ENCODE results near the gene UGT1A5.
"Not testable (repeated sequence)": the region's sequence is repeated elsewhere in the genome, so short reads cannot be mapped to it uniquely, and the experiment has no call there.

The UGT1A5 gene

DNA sequence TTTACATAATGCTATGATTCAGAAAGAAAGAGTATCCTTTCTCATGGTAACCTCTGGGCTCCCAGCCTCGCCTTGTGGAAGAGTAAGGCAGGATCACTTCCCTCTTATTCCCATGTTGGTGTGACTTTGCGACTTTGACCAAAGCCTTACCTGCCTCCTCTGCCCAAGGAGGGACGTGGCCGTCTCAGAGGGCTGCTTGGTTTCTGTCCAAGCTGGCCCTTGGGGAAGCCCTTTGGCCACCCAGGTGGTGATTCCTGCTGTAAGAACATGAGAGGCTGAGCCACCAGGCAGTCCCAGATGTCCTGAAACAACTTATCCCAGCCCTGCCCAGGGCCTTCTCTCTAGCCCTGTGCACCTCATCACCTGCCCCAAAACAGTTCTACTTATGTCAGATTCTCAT lies 14.0 kb upstream of the UGT1A5 start:
- DNase-seq = no peak

GRCh38 chr2:233699424-233700027 lies 13.2 kb upstream of the UGT1A5 start:
- no peak for DNase-seq

DNA sequence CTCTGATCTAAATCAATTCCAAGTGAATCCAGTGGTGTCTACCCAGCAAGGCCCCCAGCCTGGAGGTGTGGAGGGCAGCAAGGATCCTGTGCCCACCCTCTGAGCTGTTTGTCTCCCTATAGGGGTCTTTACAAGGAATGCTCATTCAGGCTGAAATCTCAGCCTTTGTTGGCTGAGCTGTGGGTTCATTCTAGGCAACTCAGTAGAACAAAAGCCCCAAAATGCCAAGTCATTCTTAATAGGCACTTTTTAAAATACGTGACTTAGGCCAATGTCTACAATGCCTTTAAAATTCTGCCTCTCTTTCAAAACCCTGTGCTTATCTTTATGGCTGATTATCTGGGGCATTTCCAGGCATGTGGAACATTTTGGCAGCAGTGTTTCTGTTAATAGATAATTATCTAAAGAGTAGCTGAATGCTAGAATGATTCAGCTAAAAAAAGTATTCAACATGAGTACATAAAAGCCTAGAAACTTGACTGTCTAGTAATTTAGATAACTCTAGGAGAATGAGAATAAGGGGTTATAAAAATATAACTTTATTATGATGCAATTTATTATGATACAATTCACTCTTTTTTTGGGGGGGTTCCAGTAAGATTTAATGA lies 12.6 kb upstream of the UGT1A5 start:
- no peak for DNase-seq

DNA sequence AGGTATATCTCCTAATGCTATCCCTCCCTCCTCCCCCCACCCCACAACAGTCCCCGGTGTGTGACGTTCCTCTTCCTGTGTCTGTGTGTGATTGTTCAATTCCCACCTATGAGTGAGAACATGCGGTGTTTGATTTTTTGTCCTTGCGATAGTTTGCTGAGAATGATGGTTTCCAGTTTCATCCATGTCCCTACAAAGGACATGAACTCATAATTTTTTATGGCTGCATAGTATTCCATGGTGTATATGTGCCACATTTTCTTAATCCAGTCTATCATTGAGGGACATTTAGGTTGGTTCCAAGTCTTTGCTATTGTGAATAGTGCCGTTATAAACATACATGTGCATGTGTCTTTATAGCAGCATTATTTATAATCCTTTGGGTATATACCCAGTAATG lies 11.9 kb upstream of the UGT1A5 start:
- not testable (repeated sequence) for DNase-seq

DNA sequence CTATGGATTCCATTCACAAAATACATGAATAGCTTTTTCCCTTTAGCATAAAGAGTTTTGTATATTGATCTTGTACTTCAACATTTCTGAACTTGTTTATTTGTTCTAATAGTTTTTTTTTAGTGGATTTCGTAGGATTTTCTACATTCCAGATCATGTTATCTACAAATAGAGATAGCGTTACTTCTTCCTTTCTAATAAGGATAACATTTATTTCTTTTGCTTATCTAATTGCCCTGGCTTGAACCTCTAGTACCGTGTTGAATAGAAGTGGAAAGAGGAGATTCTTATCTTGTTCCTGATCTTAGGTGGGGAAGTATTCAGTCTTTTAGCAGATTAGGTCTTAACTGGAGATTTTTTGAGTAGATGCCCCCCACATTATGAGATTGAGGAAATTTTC lies 10.5 kb upstream of the UGT1A5 start:
- DNase-seq = no peak

DNA sequence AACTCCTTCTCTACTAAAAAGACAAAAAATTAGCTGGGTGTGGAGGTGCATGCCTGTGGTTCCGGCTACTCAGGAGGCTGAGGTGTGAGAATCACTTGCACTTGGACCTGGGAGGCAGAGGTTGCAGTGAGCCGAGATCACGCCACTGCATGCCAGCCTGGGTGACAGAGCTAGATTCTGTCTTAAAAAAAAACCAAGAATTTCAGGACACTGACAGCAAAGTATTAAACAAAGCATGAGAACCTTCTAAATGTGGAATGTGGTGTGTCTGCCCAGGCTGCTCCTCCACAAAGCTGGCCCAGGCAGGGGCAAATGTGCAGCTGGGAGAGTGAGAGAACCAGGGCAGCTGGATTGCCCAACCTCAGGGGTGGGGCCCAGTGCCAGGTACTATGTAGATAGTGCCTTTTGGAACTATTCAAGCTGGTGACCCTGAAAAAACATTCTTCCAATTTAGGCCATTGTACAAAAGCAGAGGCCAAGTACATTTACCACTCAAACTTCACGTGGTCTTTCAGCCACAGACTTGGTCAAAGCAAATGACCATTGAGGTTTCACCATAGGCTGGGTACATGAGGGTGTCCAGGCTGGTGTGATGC lies 6.7 kb upstream of the UGT1A5 start:
- DNase-seq = no peak

DNA sequence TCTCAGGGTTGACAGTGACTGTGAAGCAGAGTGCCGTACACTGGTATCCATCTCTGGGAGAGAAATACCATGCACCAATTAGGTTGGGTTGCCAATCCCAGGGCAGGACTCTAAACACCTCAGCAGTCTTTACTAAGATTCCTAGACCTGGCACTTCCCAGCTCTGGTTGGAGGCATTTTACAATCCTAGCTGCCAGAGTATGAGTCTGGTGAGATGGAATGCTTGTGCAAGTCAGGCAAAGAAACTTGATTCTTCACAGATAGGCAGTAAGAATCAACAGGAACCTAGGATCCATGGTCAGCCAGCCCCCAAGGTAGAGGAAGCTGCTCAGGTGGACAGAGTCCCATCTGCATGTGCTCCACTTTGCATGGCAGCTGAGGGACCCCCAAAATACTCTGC lies 6.0 kb upstream of the UGT1A5 start:
- no peak for DNase-seq

DNA sequence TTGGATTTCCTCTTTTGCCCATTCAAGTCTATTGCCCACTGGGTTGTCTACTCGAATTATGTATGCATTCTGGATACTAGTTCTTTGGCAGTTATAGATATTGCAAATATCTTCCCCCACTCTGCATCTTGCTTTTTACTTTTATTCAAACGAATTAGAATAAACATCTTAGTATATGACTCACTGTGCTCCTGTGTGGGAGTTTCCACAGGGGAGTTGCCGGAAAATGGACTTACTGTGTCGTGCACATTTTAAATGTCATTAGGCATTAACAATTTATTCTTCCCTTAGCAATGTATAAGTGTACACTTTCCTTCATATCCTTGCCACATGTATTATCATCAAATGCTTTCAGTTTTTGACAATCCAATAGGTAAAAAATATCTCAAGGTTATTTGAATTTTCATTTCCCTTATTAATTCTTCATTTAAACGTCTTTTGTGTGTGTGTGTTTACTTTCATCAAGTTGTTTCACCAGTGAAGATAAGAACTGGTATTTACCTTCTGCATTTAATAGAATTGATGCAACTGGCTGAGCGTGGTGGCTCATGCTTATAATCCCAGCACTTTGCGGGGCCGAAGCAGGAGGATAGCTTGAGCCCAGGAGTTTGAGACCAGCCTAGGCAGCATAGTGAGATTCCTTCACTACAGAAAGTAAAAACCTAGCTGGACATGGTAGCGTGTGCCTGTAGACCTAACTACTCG lies 4.6 kb upstream of the UGT1A5 start:
- no peak for DNase-seq

DNA sequence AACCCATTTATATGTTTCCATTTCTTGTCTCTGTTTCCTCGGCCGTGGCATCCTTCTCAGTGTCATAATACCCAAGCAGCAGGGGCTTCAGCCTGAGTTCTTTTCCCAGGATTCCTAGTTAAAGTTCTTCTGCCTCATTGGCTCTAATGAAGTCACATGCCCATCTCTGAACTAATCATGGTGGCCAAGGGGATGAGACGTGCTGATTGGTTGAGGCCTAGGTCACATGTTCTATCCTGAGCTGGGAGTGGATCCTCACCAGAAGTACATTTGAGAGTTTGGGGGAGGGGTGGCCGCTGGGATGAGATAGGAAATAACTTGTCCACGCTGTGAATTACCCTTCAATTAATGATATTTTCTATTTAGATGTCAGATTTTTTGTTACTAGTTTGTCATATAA lies 3.8 kb upstream of the UGT1A5 start:
- no peak for DNase-seq

DNA sequence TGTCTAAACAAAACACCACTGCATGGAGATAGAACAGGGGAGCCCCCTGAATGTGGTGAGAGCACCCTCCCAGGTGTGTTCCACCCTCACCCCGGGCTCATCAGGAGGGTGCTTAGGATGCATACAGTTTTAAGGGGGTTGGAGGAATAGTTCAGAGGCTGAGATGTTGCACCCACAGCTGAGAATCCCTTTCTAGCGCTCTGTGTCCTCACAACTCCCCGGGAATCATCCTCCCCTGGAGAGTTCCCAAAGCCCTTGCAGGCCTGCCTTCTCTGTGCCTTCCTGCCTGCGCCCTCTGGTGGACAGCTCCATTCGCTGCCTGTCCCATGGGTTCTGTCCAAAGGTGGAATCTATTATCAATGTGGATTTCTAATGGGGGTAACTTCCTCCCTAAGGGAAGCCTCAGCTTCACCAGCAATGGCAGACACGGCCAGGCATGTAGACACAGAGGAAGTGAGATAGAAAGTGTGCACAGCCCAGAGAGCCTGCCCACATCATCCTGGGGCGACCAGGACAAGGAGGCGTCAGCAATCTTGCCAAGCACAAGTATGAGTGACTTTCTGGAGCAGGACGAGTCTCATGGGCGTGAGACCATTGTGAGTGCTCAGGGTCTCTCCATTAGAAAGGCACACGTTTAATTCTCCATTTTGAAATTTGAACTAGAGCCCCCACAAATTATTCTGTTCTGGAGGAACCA lies 1.2 kb upstream of the UGT1A5 start:
- DNase-seq = peak in 5 of 6 experiments; percentile 25 to 42 (median 32)

- no peak for DNase-seq
Measured at GRCh38 chr2:233713262-233713615, 532 bp downstream of the UGT1A5 start.

GRCh38 chr2:233714121-233714520 lies 1.4 kb downstream of the UGT1A5 start:
- DNase-seq = no peak

- DNase-seq = no peak
Measured at GRCh38 chr2:233718552-233718951, 5.8 kb downstream of the UGT1A5 start, which contains the start of gene UGT1A4. UGT1A4 (plus strand) TSS chr2:233718736; CDS start chr2:233718821, 85 bp downstream.

GRCh38 chr2:233728723-233729301 lies 16.1 kb downstream of the UGT1A5 start, which contains the start of gene UGT1A3:
UGT1A3 (plus strand) TSS chr2:233729042; CDS start chr2:233729127, 85 bp downstream.
- no peak for DNase-seq

DNA sequence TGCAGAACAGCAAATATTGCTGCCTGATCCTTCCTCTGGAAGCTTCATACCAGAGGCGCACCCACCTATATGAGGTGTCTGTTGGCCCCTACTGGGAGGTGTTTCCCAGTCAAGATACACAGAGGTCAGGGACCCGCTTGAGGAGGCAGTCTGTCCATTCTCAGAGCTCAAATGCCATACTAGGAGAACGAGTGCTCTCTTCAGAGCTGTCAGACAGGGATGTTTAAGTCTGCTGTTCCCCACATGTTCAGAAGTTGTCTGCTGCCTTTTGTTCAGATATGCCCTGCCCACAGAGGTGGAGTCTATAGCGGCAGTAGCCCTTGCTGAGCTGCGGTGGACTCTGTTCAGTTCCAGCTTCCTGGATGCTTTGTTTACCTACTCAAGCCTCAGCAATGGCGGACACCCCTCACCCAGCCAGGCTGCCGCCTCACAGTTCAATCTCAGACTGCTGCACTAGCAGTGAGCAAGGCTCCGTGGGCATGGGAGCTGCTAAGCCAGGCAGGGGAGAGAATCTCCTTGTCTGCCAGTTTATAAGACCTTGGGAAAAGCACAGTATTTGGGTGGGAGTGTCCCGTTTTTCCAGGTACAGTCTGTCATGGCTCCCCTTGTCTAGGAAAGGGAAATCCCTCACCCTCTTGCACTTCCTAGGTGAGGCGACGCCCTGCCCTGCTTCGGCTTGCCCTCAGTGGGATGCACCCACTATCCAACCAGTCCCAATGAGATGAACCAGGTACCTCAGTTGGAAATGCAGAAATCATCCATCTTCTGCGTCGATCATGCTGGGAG lies 24.4 kb downstream of the UGT1A5 start:
- not testable (repeated sequence) for DNase-seq

DNA sequence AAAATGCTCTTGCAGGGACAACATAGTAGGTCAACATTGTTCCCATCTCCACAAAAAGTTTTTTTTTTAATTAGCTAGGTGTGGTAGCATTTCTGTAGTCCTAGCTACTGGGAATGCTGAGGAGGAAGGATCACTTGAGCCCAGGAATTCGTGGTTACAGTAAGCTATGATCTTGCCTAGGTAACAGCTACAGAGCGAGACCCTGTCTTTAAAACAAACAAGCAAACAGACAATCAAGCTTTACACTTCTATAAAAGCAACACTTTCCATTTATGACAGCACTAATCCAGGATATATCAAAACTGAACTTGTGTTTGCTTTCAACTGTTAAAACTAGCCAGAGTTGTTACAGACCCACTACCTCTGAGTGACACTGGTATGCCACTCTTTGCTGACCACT lies 28.2 kb downstream of the UGT1A5 start:
- no peak for DNase-seq

DNA sequence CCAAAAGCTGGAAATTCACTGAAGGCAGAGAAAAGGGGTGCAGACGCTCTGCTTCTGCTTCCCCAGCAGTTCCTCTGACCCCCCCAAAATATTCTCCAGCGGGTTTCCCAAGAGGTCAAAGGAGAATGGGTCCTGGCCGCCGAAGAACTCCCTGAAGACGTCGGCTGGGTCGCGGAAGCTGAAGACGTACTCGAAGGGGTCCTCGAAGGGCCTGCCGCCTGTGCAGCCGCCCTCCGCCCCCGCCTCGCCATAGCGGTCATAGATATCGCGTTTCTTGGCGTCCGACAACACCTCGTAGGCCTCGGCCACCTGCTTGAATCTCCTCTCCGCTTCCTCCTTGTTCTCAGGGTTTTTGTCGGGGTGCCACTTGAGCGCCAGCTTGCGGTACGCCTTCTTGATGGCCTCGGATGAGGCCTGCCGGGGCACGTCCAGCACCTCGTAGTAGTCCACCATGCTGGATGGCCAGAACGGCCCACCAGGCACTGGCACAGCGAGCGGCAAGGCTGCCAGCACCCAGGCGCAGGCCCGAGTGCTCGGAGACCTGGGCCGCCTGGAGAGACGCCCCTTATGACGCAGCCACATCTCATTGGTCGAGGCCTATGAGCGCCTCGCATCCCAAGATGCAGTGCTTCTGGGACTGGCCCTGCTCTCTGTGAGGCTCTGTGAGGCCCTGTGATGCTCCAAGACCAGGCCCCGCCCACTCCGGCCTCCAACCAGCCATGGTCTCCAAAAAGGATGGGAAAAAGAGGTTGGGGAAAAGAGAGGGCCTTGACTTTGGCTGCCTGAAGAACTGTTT lies 31.0 kb downstream of the UGT1A5 start:
- no peak for DNase-seq

DNA sequence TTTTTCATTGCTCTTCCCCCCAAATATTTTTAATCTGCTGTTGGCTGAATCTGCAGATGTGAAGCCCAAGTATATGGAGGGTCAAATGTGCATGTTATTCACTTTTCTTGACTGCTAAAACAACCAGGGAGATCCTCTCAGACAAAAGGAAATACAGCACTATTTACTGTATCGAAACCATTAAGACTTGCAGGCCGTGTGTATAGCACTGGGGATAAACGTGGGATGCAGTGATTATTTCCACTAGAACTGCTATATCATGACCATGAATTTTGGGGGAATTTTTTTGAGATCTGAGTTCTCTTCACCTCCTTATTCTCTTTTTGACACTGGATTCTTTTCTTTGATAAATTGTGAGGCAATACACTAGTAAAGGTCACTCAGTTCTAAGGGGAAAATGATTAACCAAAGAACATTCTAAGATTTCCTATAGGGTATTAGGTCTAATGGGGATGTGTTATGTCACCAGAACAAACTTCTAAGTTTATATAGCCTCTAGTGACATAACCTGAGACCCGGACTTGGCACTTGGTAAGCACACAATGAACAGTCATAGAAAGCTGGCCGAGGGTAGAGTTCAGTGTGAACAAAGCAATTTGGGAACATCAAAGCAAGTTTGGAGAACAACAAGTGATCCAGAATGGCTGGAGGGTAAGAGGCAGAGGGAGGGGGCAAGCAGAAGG lies 32.5 kb downstream of the UGT1A5 start:
- DNase-seq = no peak

- not testable (repeated sequence) for DNase-seq
Measured at GRCh38 chr2:233745838-233746237, 33.1 kb downstream of the UGT1A5 start.

GRCh38 chr2:233746475-233747282 lies 34.0 kb downstream of the UGT1A5 start:
- no peak for DNase-seq

Measured in stimulated activated naive CD4-positive, alpha-beta T cell (primary cell).